HL-60 (cell line): ENCODE measurements around the gene SLC12A8.

Experiments used
- DNase-seq, 2 experiments: peaks; one replicate each; pipeline ENCODE4 v3.0.0-alpha.2; 2010 to 2020; ENCODE audit warnings: low read depth in 1 of 2, low spot score in 1 of 2
- H3K27ac ChIP-seq: fragments of 250-450 bp; sonication (Bioruptor Pico); replicated peaks from 2 replicates; pipeline ENCODE4 v1.5.1; 2020; ENCODE audit warnings: mild to moderate bottlenecking, moderate library complexity
- H3K27me3 ChIP-seq: fragments of 250-450 bp; sonication (Bioruptor Pico); 2 replicates; pipeline ENCODE4 v1.5.1; 2021; ENCODE audit warnings: mild to moderate bottlenecking, moderate library complexity; ENCODE audit not compliant: insufficient read depth, poor library complexity, severe bottlenecking
- H3K4me3 ChIP-seq: replicated peaks from 2 replicates; pipeline ENCODE4 v1.5.1; 2011; ENCODE audit warnings: mild to moderate bottlenecking, control low read depth, low read length; ENCODE audit not compliant: insufficient read depth
- GABPA ChIP-seq: IDR thresholded peaks from 2 replicates; pipeline ENCODE4 v1.6.1; 2012; ENCODE audit warnings: low read depth
- POLR2AphosphoS5 ChIP-seq: IDR thresholded peaks from 2 replicates; pipeline ENCODE4 v1.6.1; 2012; ENCODE audit warnings: low read depth
- REST ChIP-seq: IDR thresholded peaks from 2 replicates; pipeline ENCODE4 v1.6.1; 2012; ENCODE audit warnings: low read depth; ENCODE audit not compliant: insufficient replicate concordance
- SPI1 ChIP-seq: IDR thresholded peaks from 2 replicates; pipeline ENCODE4 v1.6.1; 2012; ENCODE audit warnings: low read depth, mild to moderate bottlenecking, borderline replicate concordance
- TF ChIP-seq, protein P1 (sequence below): IDR thresholded peaks from one replicate; pipeline ENCODE4 v1.5.1; 2011; ENCODE audit warnings: low read length, control low read depth, inconsistent platforms; ENCODE audit not compliant: insufficient read depth

SLC12A8 gene

GRCh38 chr3:125079675-125080045 is 132.9 kb downstream of the SLC12A8 start:
- no peak overlapping the region for H3K27ac ChIP-seq
- DNase-seq = no peak
- TF ChIP-seq SPI1 (no peak), REST (no peak), GABPA (no peak), POLR2AphosphoS5 (no peak)
- TF ChIP-seq, protein P1, sequence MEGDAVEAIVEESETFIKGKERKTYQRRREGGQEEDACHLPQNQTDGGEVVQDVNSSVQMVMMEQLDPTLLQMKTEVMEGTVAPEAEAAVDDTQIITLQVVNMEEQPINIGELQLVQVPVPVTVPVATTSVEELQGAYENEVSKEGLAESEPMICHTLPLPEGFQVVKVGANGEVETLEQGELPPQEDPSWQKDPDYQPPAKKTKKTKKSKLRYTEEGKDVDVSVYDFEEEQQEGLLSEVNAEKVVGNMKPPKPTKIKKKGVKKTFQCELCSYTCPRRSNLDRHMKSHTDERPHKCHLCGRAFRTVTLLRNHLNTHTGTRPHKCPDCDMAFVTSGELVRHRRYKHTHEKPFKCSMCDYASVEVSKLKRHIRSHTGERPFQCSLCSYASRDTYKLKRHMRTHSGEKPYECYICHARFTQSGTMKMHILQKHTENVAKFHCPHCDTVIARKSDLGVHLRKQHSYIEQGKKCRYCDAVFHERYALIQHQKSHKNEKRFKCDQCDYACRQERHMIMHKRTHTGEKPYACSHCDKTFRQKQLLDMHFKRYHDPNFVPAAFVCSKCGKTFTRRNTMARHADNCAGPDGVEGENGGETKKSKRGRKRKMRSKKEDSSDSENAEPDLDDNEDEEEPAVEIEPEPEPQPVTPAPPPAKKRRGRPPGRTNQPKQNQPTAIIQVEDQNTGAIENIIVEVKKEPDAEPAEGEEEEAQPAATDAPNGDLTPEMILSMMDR = no peak

GRCh38 chr3:125078951-125079674 is 133.4 kb downstream of the SLC12A8 start:
- peak in 1 of 2 experiments; percentile 49 for DNase-seq
- Histone ChIP-seq H3K4me3 (no peak overlapping the region), H3K27ac (no peak overlapping the region)

More at GRCh38 chr3:125079675-125080045, 132.9 kb downstream of the SLC12A8 start:
- Histone ChIP-seq H3K27me3 (peaks cover 3% of the 10 kb centered on the region), H3K4me3 (no peak overlapping the region)

DNA sequence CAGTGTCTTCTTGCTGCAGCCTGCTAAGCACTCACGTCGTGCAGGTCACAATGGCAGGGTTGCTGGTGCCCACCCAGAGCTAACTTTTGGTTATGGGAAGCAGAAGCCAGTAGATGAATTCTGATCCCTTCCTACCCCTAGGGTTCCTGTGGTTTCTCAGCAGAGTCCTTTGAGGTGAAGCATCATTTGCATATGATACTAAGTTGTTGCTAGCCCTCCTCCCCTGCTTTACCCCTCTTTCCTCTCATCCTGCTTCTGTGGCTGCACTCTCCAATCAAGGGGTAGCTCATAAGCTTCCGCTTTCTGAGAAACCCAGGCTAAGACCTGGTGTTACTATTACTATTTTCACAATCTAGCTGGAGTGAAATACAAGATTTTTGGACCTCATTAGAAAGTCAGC is 134.7 kb downstream of the SLC12A8 start:
- Histone ChIP-seq H3K27ac (no peak overlapping the region), H3K4me3 (no peak overlapping the region), H3K27me3 (no peaks in the 10 kb centered on the region)
- no peak for DNase-seq
- no peak for TF ChIP-seq REST
- no peak for TF ChIP-seq SPI1
- TF ChIP-seq, protein P1 = no peak
- no peak for TF ChIP-seq GABPA
- TF ChIP-seq POLR2AphosphoS5 = no peak

More at GRCh38 chr3:125078951-125079674, 133.4 kb downstream of the SLC12A8 start:
- TF ChIP-seq GABPA = no peak
- no peaks in the 10 kb centered on the region for H3K27me3 ChIP-seq

DNA sequence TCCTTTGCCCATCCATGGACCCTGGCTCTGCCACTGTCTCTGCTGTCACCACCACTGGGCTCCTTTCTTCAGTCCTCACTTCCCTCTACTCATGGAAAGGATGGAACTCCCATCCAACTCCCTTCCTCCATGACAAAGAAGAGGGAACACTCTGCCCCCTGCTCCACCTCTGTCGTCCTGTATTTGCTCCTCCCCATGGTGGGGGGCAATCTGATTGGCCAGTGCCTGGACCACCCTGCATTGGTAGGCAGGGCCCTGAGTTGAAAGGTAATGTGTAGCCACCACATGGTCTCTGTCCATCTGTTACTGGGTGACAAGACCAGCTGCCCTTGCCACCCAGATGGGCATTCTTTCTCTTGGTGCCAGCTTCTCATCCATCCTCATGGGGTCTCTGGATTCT is 136.1 kb downstream of the SLC12A8 start:
- no peak overlapping the region for H3K4me3 ChIP-seq

DNA sequence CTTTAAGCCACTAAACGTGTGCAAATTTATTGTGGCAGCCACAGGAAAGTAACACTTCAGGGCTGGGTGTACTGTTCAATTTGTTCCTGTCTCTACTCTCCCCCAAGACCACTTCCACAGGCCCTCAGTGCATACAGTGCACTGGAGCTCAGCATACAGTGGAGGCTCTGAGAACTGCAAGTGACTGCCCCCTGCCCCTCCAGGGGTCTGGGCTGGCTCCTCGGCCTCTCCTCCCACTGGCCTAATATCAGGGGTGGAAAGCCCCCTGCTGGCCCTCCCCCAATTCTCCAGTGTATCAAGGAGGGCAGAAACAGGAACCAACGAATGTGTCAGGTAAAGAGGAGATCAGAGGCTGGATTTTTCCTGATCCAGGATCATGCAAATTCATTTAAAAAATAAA is 136.8 kb downstream of the SLC12A8 start:
- TF ChIP-seq SPI1 (no peak), POLR2AphosphoS5 (no peak), GABPA (no peak), REST (no peak)
- TF ChIP-seq, protein P1 = no peak
- Histone ChIP-seq H3K27ac (no peak overlapping the region), H3K27me3 (no peaks in the 10 kb centered on the region), H3K4me3 (no peak overlapping the region)
- no peak for DNase-seq

More for the DNA sequence above, 136.1 kb downstream of the SLC12A8 start:
- no peaks in the 10 kb centered on the region for H3K27me3 ChIP-seq
- H3K27ac ChIP-seq = no peak overlapping the region
- TF ChIP-seq GABPA = no peak
- no peak for DNase-seq
